Measurements from ENCODE around the gene TMEM100. TPM values are rescaled to one million over a fixed set of nuclear protein-coding genes. Genes with fewer than 3 reads are reported as not detected.
A peak's percentile ranks its signal among the peaks of the same experiment; 100 is the strongest.

The TMEM100 gene, protein sequence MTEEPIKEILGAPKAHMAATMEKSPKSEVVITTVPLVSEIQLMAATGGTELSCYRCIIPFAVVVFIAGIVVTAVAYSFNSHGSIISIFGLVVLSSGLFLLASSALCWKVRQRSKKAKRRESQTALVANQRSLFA
- 10 to 100 TPM in 1 of 4 donors, 1 to 10 TPM in 3; 2.8 to 26.3 (median 6.2) TPM for total RNA-seq

- TF ChIP-seq POLR2A (IDR thresholded peaks at IDR 0.05) (no peak), CTCF (IDR thresholded peaks at IDR 0.05) (no peak)
- intact Hi-C loops (cut with DNase I; ENCODE audit: low total_unique reads) = no loop called here
- Histone ChIP-seq H3K4me3 (peak within 1 kb of the TSS; percentile 2 to 17), H3K9me3 (no peaks in the 10 kb centered on the region), H3K27me3 (no peaks in the 10 kb centered on the region), H3K4me1 (no peaks in the 10 kb centered on the region), H3K36me3 (no peaks in the 10 kb centered on the region), H3K27ac (peak within 1 kb of the TSS; percentile 60 to 71)
- peak; percentile 48 to 70 for DNase-seq
Observed at GRCh38 chr17:55722742-55723487, at the start of gene TMEM100. Gene TMEM100 (minus strand): TSS chr17:55722864. CDS start chr17:55721070, 1,794 bp downstream.

- intact Hi-C loops (cut with DNase I; ENCODE audit: low total_unique reads) = loop anchor here (10.0 kb wide), 1 partner anchor 247 kb away; no protein-coding TSS in a partner anchor
- H3K36me3 ChIP-seq = no peaks in the 10 kb centered on the region
Observed at GRCh38 chr17:55772086-55772485, 49.4 kb upstream of the TMEM100 start.

DNA sequence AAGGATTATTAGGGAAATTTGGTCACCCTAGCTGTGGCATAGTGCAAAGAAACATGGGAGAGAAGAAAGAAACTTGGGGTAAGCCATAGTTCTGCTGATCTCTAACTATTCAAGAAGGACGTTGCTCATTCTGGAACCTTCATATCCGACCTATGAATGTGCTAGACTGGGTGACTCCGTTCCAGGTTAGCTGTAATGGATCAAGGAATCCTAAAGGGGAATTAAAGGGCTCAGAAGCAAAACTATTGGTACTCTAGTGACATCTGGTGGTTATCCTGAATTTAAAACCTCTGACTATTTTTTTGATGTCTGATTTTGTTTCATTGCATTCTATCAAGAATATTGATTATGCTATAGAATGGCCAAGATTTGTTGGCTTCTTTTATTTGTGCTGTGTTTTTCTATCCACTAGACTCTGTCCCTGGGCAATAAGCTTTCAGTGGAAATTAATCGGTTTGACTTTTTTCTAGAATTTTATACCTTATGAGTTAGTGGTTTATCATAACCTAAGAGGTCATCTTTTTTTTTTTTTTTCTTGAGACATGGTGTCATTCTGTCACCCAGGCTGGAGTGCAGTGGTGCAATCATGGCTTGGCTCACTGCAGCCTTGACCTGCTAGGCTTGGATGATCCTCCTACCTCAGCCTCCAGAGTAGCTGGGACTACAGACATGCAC, 47.7 kb upstream of the TMEM100 start:
- H3K27me3 ChIP-seq = no peaks in the 10 kb centered on the region
- H3K4me3 ChIP-seq = no peak overlapping the region
- H3K4me1 ChIP-seq = no peaks in the 10 kb centered on the region
- H3K9me3 ChIP-seq = no peaks in the 10 kb centered on the region
- TF ChIP-seq CTCF (IDR thresholded peaks at IDR 0.05) = peak; percentile 48 to 71 (median 62)
- no peak for TF ChIP-seq POLR2A (IDR thresholded peaks at IDR 0.05)
- H3K36me3 ChIP-seq = no peaks in the 10 kb centered on the region
- no peak overlapping the region for H3K27ac ChIP-seq
- DNase-seq = no peak
- intact Hi-C loops (cut with DNase I; ENCODE audit: low total_unique reads) = loop anchor here (10.0 kb wide), 1 partner anchor 246 kb away; no protein-coding TSS in a partner anchor

More at GRCh38 chr17:55772086-55772485, 49.4 kb upstream of the TMEM100 start:
- Histone ChIP-seq H3K27me3 (no peaks in the 10 kb centered on the region), H3K4me3 (no peak overlapping the region), H3K9me3 (no peaks in the 10 kb centered on the region), H3K27ac (no peak overlapping the region), H3K4me1 (no peaks in the 10 kb centered on the region)
- TF ChIP-seq CTCF (IDR thresholded peaks at IDR 0.05) = no peak
- no peak for TF ChIP-seq POLR2A (IDR thresholded peaks at IDR 0.05)
- no peak for DNase-seq

DNA sequence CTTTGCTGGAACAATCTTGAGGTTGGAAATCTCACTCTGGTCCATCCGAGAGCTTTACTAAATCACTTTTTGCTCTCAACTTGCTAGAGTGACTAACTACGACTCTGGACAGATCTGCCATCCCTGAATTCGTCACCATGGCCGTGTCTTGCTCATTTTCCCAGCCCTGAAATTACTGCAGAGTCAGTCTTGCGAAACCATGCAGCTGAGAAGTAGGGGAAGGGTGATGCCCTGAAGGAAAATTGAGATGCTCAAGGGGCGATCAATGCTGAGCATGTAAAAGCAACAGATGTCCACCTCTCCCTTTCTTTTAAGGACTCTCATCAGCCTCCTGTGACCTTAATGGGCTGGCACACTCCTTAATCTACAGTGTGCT, 46.9 kb upstream of the TMEM100 start:
- Histone ChIP-seq H3K9me3 (no peaks in the 10 kb centered on the region), H3K27me3 (no peaks in the 10 kb centered on the region), H3K4me1 (no peaks in the 10 kb centered on the region), H3K36me3 (no peaks in the 10 kb centered on the region), H3K4me3 (no peak overlapping the region), H3K27ac (no peak overlapping the region)
- no peak for DNase-seq
- TF ChIP-seq POLR2A (IDR thresholded peaks at IDR 0.05) = no peak
- intact Hi-C loops (cut with DNase I; ENCODE audit: low total_unique reads) = no loop called here

GRCh38 chr17:55768936-55769624, 46.4 kb upstream of the TMEM100 start:
- Histone ChIP-seq H3K4me1 (no peaks in the 10 kb centered on the region), H3K9me3 (no peaks in the 10 kb centered on the region), H3K27me3 (no peaks in the 10 kb centered on the region), H3K27ac (no peak overlapping the region), H3K4me3 (no peak overlapping the region), H3K36me3 (no peaks in the 10 kb centered on the region)
- DNase-seq = no peak
- intact Hi-C loops (cut with DNase I; ENCODE audit: low total_unique reads) = no loop called here
- TF ChIP-seq CTCF (IDR thresholded peaks at IDR 0.05) (no peak), POLR2A (IDR thresholded peaks at IDR 0.05) (no peak)

All from uterus (tissue), 4 donors.